ENCODE measurements around the gene ZNF618.
"Not testable (repeated sequence)": the region's sequence is repeated elsewhere in the genome, so short reads cannot be mapped to it uniquely, and the experiment has no call there.

DNA sequence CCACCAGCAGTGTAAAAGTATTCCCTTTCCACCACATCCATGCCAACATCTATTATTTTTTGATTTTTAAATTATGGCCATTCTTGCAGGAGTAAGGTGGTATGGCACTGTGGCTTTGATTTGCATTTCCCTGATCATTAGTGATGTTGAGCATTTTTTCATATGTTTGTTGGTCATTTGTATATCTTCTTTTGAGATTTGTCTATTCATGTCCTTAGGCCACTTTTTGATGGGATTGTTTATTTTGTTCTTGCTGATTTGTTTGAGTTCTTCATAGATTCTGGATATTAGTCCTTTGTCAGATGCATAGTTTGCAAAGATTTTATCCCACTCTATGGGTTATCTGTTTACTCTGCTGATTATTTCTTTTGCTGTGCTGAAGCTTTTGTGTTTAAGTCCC, 167.6 kb downstream of the ZNF618 start:
- not testable (repeated sequence) for TF ChIP-seq POLR2A (IDR thresholded peaks at IDR 0.05)
- TF ChIP-seq, protein P1, sequence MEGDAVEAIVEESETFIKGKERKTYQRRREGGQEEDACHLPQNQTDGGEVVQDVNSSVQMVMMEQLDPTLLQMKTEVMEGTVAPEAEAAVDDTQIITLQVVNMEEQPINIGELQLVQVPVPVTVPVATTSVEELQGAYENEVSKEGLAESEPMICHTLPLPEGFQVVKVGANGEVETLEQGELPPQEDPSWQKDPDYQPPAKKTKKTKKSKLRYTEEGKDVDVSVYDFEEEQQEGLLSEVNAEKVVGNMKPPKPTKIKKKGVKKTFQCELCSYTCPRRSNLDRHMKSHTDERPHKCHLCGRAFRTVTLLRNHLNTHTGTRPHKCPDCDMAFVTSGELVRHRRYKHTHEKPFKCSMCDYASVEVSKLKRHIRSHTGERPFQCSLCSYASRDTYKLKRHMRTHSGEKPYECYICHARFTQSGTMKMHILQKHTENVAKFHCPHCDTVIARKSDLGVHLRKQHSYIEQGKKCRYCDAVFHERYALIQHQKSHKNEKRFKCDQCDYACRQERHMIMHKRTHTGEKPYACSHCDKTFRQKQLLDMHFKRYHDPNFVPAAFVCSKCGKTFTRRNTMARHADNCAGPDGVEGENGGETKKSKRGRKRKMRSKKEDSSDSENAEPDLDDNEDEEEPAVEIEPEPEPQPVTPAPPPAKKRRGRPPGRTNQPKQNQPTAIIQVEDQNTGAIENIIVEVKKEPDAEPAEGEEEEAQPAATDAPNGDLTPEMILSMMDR (IDR thresholded peaks at IDR 0.05): not testable (repeated sequence)

Data from prostate gland (tissue), 2 donors.